Stimulated activated CD4-positive, alpha-beta T cell treated with anti-CD3 and anti-CD28 coated beads, Interleukin-2, amount 100 ng/mL, for 4 hours (primary cell): ENCODE results near the gene VPS16.

Experiments used
- DNase-seq: peaks from one replicate; pipeline ENCODE4 v3.0.0-alpha.2; 2020; ENCODE audit warnings: low read depth

The VPS16 gene

GRCh38 chr20:2840138-2840966, at the start of gene VPS16, which contains the start of gene PCED1A:
Gene VPS16, plus strand, starts transcription at chr20:2840745. Its CDS starts 30 bp downstream, at chr20:2840775.
Gene PCED1A, minus strand, starts transcription at chr20:2840655. Its CDS starts 743 bp downstream, at chr20:2839912.
- peak; percentile 85 for DNase-seq

- DNase-seq, result no peak
Measured at GRCh38 chr20:2793471-2793870, 47.1 kb upstream of the VPS16 start.

DNA sequence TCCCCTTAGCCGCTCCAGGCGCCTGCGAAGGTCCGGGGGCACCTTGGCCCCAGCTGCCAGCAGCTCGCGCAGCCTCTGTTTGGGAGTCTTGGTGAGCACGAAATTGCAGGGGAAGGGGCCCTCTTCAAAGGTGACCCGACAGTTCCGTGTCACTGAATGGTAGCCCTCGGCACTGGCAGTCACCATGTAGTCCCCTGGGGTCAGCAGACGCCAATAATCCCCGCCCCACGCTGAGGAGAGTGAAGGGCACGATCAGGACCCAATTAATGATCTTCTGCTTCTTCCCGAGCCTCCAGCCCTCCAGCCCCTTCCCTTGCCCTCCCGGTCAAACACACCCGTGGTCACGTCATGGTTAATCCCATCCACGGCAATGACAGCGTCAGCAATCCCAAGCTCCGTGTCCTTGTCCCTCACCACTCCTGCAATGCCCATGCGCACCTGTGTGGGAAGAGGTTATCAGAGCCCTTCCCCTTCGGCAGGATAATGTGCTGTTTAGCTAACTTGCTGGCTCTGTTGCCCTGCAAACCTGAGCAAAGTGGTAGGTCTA, 46.3 kb upstream of the VPS16 start:
- no peak for DNase-seq

DNA sequence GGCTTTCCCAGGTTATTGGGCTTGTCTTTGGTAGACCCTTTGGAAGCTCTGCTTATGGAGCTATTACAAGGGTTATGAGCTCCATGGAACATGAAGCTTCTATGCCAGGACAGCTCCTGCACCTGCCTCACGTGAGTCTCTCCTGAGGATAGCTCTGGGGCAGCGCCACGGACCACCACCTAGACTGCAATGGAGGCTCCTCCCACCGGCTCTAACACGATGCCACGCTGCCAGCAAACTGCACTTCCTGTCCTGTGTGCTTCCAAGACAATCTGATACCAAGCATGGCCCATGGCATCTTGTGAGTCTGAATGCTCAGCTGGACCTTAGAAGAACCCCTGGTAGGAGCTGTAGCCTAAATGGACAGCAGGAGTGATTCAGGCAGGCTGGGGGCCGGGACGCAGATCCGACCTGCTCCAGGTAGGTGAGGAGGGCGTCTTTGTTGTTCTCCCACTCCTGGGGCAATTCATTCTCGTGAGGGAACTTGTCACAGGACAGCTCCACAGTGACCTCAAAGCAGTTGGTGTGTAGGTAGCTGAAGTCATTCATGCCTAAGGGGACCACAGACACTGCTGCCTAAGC, 45.6 kb upstream of the VPS16 start:
- no peak for DNase-seq

GRCh38 chr20:2795451-2795850, 45.1 kb upstream of the VPS16 start:
- DNase-seq, result no peak

GRCh38 chr20:2796011-2796660, 44.4 kb upstream of the VPS16 start:
- DNase-seq, result no peak

DNA sequence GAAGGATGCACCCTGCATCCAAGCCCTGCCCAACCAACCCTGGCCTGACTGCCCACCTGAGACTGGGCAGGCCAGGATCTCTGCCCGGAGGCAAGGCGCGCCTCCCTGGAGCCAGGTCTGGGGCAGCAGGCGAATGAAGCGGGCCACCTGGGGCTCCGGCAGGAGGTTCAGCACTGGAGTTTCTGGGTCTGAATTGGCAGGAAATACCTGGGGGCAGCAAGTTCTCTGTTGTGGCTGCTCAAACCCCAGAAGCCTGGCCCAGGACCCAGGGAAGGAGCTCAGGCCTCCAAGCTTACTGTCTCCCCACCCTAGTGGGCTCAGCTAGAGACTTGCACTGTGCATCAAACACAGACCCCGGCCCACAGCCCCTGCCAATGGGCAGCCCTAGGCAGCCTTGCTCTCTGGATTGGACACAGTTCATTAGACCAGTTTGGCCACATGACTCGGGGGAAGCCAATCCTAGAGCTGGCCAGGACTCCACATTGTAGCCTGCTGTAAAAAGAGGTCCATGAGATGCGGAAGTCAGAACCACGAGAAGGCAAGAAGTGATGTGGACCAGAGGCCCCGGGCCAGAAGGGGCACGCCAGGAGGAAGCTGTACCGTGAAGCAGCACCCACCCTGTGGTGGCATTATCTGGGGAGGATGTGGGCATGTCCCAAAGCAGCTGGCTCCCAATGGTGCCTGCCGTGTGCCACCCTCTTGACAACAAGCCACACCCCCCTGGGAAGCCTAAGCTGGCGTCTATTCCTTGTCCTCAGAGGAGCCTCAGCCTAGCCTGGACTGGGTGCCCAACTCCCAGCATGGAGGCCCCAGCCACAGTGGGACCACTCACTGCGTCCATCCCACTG, 43.2 kb upstream of the VPS16 start:
- DNase-seq, result no peak

DNA sequence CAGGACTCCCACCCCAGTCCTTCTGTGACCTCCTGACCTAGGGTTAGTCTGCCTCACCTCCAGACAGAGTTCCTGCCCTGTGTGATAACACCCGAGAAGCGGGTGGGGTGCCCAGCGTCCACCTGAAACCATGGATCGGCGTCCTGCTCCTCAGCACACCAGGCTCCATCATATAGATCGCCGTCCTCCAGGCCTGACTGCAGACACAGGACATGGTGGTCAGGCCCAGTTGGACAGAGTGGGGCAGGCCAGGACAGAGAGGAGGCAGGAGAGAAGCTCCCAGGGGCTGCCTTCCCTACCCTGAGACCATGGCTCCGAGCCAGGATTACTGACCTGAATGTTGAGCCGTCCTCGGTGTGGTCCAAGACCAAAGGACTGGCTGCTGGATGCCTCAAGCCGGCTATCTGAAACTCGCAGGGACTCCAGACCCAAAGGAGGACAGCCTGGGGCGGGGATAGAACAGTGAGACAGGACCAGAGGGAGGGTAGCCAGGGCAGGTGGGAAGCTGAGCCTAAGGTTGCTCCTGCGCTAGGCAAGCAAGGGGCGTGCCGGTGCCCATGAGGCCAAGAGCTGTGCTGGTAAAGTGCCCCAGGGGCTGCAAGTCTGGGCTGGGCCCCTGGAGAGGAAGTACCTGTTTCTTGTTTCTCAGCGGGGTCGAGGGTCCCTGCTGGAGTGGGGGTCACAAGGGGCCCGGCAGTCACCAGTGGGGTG, 42.3 kb upstream of the VPS16 start:
- no peak for DNase-seq

DNA sequence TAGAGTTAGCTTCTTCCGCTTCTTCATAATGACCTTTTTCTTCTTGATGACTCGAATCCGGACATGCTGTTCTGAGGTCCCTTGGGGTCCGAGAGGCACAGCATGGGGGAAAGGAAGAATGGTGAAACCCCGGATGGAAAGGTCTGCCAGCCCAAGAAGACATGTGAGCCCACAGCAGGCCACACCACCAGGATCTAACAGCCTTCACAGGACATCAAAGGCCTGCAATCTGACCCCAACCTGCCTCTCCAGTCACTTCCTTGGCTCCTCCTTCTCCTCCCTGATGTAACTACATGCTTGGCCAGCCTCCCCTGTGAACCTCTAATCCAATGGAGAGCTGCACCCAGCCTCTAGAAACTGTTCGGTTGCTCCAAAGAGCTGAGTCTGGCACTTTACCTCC, 41.7 kb upstream of the VPS16 start:
- no peak for DNase-seq

DNA sequence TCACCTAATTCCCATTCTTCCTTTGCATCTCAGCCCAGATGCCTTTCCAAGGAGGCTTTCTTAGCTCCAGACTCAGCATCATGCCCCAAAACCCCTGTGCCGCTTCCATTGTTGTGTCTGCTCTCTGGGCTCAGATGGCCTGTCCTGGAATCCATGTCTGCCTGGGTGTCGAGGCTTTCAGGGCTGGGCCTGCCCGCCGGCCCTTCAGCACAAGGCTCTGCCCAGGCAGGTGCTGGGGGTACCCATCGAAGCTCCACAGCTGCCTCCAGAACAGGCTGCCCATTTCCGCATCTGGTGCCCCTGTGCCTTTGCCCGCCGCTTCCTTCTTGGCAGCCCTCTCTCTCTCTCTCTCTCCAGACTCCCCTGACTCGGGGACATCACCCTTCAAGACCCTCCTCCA, 41.3 kb upstream of the VPS16 start:
- DNase-seq, result no peak

- no peak for DNase-seq
Measured at GRCh38 chr20:2799688-2800520, 40.6 kb upstream of the VPS16 start.

GRCh38 chr20:2800521-2801285, 39.8 kb upstream of the VPS16 start, which contains the start of gene CPXM1:
Gene CPXM1, minus strand, starts transcription at chr20:2800627. Its CDS starts 55 bp downstream, at chr20:2800572.
- no peak for DNase-seq

DNA sequence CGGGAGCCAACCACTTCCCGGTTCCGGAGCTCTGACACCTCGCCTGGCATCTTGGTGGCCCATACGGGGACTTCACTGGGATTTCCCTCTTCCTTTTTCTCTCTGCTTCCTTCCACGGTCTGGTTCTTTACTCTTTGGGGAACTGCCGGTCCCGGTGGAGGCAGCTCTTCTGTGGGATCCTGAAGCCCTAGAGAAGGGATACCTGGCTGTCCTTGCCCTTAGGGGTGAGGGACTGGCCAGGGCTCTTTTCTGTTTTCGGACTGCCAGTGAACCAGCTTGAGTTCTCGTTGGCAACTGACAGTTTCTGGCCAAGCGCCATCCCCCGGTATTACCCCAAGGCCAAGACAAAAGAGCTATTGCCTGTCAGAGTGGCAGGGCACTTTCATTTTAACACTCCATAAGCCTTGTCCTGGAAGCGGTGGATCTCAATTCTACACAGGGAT, 39.2 kb upstream of the VPS16 start:
- no peak for DNase-seq

DNA sequence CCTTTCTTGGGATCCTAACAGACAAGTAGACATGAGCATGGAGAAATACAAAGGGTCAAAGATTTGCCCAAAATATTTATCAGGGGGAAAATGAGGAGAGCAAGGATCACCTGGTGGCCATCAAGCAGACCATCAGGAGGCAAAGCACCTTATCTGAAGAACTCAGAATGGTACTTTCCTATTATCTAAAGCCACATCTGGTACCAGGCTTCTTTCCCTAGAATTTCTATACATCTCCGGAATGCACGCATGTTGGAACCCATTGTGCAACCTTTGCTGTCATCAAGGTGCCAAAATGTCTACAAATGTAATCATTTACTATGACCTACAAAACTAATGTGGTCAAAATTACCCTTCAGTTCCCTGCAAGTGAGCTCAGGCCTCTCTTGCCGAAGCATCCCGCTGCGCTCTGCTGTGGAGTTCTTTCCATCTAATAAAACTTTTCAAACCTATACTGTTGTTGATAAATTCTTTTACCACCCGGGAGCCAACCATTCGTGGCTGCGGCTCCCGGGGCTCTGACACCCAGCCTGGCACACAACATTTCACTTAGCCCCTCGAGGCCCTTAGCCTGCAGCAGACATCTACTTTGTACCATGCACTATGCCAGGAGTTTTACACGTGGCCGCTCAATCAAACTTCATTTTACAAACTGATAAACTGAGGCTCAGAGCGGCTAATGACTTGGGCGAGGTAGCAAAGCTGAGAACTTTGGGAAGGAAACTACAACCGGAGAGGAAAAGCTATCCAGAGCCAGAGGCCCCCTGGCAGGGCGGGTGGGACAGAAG, 36.3 kb upstream of the VPS16 start:
- no peak for DNase-seq

GRCh38 chr20:2804852-2805688, 35.5 kb upstream of the VPS16 start:
- DNase-seq, result no peak

GRCh38 chr20:2805689-2806350, 34.7 kb upstream of the VPS16 start:
- DNase-seq, result no peak

DNA sequence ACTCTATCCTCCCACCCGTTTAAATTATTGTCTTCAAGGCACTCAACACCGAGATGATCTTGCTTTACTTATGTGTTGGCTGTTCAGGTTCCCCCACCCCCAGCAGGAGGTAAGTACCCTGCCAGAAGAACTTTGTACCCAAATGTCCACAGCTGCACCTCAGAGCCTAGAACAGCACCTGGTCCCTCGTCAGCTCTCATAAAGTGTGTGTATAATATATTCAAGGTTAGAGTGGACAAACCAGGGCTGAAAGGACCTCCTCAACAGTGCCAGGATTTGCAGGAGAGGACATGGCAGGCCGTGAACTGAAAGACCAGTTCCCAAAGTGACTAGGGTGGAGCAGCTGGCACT, 34.2 kb upstream of the VPS16 start:
- DNase-seq, result no peak
